Sigmoid colon (tissue), 4 donors: ENCODE results near the gene THSD7A.

Experiments
- CTCF ChIP-seq, 4 experiments: fragments of 450-650 bp in 3 of 4; fragments of 200-600 bp in 1 of 4; IDR thresholded peaks; one replicate each; pipeline ENCODE4 v1.5.1; 2016 to 2019; ENCODE audit warnings: antibody characterized with exemption in 4 of 4, mild to moderate bottlenecking in 3 of 4, moderate library complexity in 2 of 4
- EP300 ChIP-seq, 4 donors: sonication (generic); formaldehyde crosslinking; IDR thresholded peaks; one replicate each; pipeline ENCODE4 v1.6.1; 2017; ENCODE audit warnings: antibody characterized with exemption in 4 of 4
- POLR2A ChIP-seq, 2 donors: fragments of 450-650 bp; IDR thresholded peaks; one replicate each; pipeline ENCODE4 v1.6.1; 2016; ENCODE audit warnings: antibody characterized with exemption in 2 of 2, mild to moderate bottlenecking in 2 of 2, moderate library complexity in 2 of 2
- POLR2AphosphoS5 ChIP-seq, 4 donors: sonication (generic); formaldehyde crosslinking; IDR thresholded peaks; one replicate each; pipeline ENCODE4 v1.6.1; 2017; ENCODE audit warnings: antibody characterized with exemption in 4 of 4

- TF ChIP-seq CTCF (IDR thresholded peaks at IDR 0.05) (no peak), POLR2AphosphoS5 (IDR thresholded peaks at IDR 0.05) (no peak), POLR2A (IDR thresholded peaks at IDR 0.05) (no peak), EP300 (IDR thresholded peaks at IDR 0.05) (no peak)
These were observed 2.0 kb downstream of the THSD7A start for GRCh38 chr7:11829954-11830353.
